ENCODE data around the gene PNPLA6. TPM values are rescaled to one million over a fixed set of nuclear protein-coding genes. Genes with fewer than 3 reads are reported as not detected.

The PNPLA6 gene
- total RNA-seq, 1 donor from 2014 or later = 157 TPM

DNA sequence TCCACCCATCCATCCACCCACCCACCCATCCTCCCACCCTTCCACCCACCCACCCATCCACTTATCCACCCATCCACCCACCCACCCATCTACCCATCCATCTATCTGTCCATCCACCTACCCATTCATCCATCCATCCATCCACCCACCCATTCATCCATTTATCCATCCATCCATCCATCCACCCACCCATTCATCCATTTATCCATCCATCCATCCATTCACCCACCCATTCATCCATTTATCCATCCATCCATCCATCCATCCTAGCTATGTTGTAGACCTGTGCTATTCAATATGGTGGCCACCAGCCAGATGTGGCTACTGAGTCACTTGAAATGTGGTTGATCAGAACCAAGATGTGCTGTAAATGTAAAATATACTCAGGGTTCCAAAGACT is 65.2 kb downstream of the PNPLA6 start:
- DNase-seq (ENCODE audit: low spot score) = no peak

DNA sequence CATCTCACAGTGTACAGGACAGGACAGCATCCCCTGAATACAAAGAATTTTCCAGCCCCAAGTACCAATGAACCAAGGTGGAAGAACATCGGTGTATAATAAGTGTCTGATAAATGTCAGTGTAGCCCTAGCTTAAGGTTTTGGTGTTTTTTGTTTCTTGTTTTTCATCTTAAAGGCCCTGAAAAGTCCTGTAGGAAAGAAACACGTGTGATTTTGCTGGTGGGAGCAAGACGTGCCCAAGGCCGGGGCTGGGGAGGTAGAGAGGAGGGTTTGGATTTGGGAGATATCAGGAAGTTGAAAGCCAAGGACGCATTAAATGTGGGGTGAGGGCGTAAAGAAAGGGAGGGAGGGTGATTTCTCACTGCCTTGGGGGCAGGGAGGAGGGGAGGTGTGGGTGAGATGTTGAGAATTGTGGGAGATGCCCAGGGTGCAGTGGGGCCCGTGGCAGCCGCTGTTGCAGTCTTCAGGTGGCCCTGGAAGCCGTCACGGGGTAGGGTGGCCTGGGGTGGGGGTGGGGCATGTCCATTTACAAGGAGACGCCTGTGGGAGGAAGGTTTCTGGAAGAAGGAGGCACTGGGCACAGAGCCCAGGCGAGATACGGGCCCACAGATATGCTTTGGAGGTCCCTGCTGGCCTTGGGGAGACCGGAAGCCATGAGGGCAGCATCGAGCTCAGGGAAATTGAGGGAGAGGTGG is 66.9 kb downstream of the PNPLA6 start:
- DNase-seq (ENCODE audit: low spot score) = no peak

DNA sequence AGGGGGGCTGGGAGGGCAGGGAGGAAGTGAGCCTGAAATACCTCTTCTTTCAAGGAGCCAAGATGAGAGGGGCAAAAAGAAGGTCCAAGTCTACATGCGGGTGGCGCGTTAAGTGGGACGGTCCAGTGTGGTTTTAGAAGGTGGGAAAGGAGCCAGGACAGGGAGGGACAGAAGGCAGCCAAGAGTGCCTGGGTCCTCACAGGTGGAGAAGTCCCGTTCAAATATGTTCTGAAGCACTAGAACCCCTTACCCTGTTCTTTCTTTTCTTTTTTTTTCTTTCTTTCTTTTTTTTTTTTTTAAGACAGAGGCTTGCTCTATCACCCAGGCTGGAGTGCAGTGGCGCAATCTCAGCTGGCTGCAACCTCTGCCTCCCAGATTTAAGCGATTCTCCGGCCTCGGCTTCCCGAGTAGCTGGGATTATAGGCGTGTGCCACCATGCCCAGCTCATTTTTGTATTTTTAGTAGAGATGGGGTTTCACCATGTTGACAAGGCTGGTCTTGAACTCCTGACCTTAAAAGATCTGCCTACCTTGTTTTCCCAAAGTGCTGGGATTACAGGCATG is 67.5 kb downstream of the PNPLA6 start:
- DNase-seq (ENCODE audit: low spot score) = no peak

DNA sequence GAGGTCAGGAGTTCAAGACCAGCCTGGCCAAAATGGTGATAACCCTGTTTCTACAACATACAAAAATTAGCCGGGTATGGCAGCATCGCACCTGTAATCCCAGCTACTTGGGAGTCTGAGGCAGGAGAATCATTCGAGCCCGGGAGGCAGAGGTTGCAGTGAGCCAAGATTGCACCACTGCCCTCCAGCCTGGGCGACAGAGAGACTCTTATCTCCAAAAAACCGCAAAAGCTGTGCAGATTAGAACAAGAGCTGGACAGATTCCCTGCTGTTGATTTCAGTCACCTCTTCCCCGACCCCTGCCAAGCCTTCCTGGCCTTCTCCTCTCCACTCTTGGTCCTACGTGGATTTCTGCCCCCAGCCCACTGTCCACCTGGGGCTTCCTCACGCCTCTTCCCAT is 68.4 kb downstream of the PNPLA6 start:
- DNase-seq (ENCODE audit: low spot score) = no peak

DNA sequence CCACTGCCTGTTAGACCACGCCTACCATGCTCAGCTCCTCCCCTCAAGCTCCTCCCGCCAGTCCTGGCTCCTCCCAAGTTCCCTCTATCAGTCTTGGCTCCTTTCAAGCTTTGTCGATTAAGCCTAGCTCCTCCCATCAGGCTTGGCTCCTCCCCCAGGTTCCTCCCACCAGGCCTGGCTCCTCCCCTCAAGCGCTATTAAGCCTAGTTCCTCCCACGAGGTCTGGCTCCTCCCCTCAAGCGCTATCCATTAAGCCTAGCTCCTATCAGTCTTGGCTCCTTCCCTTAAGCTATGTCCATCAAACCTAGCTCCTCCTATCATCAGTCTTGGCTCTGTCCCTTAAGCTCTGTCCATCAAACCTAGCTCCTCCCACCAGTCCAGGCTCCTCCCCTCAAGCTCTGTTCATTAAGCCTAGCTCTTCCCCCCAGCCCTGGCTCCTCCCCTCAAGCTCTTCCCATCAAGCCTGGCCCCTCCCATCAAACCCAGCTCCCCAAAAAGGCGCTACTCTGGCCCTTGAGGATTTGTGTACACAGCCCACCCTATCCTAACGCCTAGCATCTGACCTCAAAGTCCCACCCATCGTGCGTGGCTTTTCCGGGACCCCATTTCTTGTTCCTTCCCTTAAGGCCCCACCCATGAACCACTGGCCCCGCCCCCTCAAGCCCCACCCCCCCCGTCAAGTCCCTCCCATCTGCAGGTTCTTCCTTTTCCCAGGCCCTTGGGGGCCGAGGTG is 70.1 kb downstream of the PNPLA6 start:
- DNase-seq (ENCODE audit: low spot score) = no peak

DNA sequence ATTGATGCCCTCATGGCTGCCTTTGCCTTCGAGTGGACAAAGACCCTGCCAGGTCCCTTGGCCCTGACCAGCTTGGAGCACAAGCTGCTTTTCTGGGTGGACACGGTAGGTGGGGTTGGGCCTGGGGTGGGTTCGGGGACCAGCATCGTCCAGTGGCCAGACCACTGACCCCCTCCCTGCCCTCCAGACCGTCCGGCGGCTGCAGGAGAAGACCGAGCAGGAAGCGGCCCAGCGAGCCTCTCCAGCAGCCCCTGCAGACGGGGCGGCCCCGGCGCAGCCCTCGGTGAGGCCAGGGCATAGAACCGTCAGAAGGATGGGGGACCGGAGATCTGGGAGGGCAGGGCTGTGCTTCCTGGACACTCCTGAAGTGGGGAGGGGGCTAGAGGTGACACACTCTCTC is 70.8 kb downstream of the PNPLA6 start:
- no peak for DNase-seq (ENCODE audit: low spot score)

DNA sequence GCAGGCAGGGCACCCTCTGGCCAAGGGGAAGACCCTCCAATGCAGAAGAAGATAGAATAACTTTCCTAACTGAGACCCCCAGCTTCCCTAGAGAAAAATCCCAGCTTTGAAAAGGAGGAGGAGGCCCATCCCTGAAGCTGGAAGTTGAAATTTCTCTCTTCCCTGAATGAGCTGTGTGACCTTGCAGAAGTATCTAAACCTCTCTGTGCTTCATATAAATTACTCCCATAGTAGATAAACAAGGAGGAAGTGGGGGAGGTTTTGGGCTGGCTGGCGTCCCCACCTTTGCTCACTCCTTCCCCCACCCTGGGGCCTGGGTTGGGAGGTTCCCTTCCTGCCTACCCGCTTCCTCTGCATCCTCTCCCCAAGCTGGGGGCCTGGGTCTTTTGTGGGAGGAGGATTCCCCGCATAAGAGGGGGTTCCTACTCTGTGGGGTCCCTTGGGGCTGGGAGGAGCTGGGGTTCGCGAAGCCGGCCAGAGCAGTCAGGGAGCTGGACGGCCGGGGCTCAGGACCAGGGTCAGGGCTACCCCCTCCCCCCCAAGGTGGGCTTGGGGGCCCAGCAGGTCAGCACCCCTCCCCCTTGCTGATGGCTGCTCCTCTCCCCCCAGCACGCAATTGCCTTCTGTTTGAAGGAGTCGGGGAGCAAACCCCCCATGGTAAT is 71.8 kb downstream of the PNPLA6 start:
- DNase-seq (ENCODE audit: low spot score) = no peak

DNA sequence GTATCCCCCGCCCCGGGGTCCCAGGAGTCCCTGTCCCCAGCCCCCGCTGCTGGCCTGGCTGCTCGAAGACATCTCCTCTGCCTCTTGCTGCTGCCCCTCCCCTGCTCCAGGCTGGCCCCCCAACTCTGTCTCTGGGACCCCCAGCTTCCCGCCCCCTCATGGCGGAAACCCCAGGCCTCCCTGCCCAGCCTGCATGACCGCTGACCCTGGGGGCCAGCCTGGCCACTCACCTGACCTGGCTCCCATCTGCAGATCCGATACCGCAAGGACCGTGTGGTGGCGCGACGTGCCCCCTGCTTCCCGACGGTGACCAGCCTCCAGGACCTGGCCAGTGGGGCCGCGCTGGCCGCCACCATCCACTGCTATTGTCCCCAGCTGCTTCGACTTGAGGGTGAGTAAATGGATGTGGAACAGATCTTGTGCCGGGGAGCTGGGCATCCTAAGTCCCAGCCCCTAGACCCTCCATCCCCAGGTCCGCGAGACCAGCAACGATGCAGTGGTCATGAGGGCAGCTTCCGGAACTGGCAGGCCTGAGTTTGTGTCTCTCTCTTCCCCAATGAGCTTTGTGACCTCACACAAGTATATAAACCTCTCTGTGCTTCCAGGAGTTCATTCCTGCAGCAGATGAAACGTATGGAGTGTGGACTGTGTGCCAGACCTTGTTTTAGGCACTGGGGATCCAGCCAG is 72.5 kb downstream of the PNPLA6 start:
- no peak for DNase-seq (ENCODE audit: low spot score)

DNA sequence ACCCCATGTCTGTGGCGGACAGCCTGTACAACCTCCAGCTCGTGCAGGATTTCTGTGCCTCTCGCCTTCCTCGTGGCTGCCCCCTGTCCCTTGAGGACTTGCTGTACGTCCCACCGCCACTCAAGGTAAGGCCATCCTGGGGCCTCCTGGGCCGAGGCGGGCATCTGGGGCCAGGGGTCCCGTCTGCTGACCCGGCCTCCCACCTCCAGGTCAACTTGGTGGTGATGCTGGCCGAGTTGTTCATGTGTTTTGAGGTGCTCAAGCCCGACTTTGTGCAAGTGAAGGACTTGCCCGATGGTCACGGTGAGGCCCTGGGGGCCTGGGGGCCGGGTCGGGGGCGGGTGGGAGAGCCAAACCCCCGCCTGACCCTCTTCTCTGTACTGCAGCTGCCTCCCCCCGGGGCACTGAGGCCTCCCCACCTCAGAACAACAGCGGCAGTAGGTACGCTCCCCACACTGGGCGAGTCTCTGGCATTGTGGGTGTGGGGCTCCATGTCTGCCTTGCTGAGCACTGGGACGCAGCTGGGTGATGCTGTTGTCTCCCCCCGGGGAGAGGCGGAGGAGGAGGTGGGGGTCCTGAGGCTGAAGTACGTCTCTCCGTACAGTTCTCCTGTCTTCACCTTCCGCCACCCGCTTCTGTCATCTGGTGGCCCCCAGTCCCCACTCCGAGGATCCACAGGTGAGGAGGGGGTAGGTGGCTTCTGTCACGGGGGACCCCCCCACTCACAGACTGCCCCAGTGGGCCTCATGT is 75.1 kb downstream of the PNPLA6 start:
- DNase-seq (ENCODE audit: low spot score) = no peak

Other genes starting within 250 kb of the PNPLA6 start
- 90.7 TPM for gene INSR, start 241.3 kb upstream of the PNPLA6 start, total RNA-seq
- gene ARHGEF18, start 186.8 kb upstream of the PNPLA6 start, total RNA-seq = 91.3 TPM
- gene PEX11G, start 46.7 kb upstream of the PNPLA6 start, total RNA-seq = 8.2 TPM
- gene ZNF358, start 19.6 kb upstream of the PNPLA6 start, total RNA-seq = 87.6 TPM
- 30.0 TPM for gene MCOLN1, start 13.1 kb upstream of the PNPLA6 start, total RNA-seq
- gene CAMSAP3, start 60.1 kb downstream of the PNPLA6 start, total RNA-seq = 61.3 TPM
- gene XAB2, start 93.8 kb downstream of the PNPLA6 start, total RNA-seq = 45.8 TPM
- 121 TPM for gene PET100, start 94.1 kb downstream of the PNPLA6 start, total RNA-seq
- 4.7 TPM for gene PCP2, start 98.0 kb downstream of the PNPLA6 start, total RNA-seq
- gene STXBP2, start 101.4 kb downstream of the PNPLA6 start, total RNA-seq = 215 TPM
- not detected for gene RETN, start 133.3 kb downstream of the PNPLA6 start, total RNA-seq
- gene MCEMP1, start 141.4 kb downstream of the PNPLA6 start, total RNA-seq = 0.14 TPM
- gene TRAPPC5, start 145.1 kb downstream of the PNPLA6 start, total RNA-seq = 115 TPM
- gene FCER2, start 166.4 kb downstream of the PNPLA6 start, total RNA-seq = 0.86 TPM
- gene CLEC4G, start 196.4 kb downstream of the PNPLA6 start, total RNA-seq = 0.83 TPM
- 7.5 TPM for gene CD209, start 211.8 kb downstream of the PNPLA6 start, total RNA-seq
- gene CLEC4M, start 227.5 kb downstream of the PNPLA6 start, total RNA-seq = not detected